Measurements from ENCODE around the gene MAGI2.

Gene MAGI2

DNA sequence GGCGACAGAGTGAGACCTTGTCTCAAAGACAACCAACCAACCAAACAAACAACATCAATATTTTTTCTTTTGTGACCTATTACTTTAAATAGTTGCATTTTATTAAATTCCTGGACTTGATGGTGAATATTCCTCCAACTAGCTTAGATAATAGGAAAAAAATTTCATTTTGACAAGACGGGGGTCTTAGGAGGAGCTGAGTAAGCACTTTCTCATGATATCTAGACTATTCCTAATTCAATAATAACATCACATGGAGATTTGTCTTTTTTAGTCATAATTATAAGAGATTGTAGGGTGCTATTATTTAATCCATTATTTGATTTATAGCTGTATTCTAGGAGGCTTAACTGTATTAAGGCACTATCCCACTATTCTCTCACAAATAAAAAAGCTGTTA, 952.4 kb downstream of the MAGI2 start:
- no peak overlapping the region for H3K4me3 ChIP-seq (ENCODE audit: low read length)
- TF ChIP-seq, protein P1, sequence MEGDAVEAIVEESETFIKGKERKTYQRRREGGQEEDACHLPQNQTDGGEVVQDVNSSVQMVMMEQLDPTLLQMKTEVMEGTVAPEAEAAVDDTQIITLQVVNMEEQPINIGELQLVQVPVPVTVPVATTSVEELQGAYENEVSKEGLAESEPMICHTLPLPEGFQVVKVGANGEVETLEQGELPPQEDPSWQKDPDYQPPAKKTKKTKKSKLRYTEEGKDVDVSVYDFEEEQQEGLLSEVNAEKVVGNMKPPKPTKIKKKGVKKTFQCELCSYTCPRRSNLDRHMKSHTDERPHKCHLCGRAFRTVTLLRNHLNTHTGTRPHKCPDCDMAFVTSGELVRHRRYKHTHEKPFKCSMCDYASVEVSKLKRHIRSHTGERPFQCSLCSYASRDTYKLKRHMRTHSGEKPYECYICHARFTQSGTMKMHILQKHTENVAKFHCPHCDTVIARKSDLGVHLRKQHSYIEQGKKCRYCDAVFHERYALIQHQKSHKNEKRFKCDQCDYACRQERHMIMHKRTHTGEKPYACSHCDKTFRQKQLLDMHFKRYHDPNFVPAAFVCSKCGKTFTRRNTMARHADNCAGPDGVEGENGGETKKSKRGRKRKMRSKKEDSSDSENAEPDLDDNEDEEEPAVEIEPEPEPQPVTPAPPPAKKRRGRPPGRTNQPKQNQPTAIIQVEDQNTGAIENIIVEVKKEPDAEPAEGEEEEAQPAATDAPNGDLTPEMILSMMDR (conservative IDR thresholded peaks at IDR 0.05; ENCODE audit: low read length), result no peak
- DNase-seq (ENCODE audit: low read depth), result no peak

DNA sequence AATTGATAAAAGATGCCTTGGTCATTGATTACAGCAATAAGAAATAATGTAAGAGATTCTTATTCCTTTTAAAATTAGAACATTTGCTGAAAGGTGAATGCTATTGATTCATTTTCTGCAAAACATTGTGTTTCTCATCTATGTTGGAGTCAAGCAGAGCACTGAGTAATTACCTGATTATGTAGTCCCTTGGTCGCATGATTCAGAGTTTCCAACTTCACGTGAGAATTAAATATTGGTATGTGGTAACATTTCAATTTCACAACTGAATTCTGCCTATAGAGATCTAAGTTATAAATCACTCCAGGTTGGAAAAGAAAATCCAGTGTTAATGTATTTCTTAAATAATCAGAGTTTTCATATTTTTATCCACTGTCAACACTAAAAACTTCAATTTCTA, 953.5 kb downstream of the MAGI2 start:
- DNase-seq (ENCODE audit: low read depth), result peak; percentile 39
- TF ChIP-seq, protein P1 (conservative IDR thresholded peaks at IDR 0.05; ENCODE audit: low read length), result no peak

DNA sequence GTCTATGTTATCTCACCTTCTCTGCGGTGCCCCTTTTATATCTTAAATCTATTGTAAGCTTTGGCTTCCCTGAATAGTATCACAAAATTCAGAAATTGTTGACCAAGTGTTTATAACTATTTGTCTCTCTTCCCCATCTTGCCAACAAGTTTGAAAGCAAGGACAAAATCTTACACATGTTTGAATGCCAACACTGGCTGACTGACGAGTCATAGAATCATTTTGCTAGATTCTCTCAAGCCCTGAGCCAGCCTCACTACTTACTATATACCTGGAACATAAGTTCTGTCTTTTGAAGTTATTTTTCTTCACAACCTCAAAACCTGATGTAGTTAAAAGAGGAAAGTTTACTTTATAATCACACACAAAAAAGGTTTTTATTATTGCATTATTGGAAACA, 954.2 kb downstream of the MAGI2 start:
- TF ChIP-seq, protein P1 (conservative IDR thresholded peaks at IDR 0.05; ENCODE audit: low read length), result no peak
- DNase-seq (ENCODE audit: low read depth), result peak; percentile 57
- H3K4me3 ChIP-seq (ENCODE audit: low read length), result no peak overlapping the region

More for the DNA sequence above, 953.5 kb downstream of the MAGI2 start:
- no peak overlapping the region for H3K4me3 ChIP-seq (ENCODE audit: low read length)

DNA sequence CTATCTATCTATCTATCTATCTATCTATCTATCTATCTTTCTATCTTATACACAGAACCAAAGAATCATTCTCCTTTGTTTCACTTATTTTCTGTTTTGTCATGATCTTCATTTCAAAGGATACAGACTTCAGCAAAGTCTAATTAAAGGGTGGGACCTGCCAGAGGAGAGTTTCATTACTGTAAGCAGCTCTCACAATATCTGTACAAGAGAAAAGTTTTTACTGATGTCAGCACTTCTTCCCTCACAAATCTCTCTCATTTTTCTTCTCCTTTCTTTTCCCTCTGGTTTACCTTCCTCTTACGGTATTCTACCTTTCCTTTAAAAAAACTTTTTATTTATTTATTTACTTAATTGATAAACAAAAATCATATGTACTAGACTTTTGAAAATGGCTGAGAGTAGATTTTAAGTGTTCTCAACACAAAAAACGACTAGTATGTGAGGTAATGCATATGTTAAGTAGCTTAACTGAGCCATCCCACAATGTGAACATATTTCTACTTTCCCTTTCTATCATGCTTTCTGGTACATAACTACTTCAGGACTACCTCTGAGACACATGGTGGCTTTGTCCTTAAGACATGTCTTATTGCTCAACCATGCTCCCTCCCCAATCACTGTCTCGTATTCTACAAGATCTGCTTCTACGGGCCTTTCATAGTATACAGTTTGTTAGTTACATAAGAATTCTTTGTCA, 955.6 kb downstream of the MAGI2 start:
- TF ChIP-seq, protein P1 (conservative IDR thresholded peaks at IDR 0.05; ENCODE audit: low read length), result no peak
- H3K4me3 ChIP-seq (ENCODE audit: low read length), result no peak overlapping the region
- DNase-seq (ENCODE audit: low read depth), result no peak

DNA sequence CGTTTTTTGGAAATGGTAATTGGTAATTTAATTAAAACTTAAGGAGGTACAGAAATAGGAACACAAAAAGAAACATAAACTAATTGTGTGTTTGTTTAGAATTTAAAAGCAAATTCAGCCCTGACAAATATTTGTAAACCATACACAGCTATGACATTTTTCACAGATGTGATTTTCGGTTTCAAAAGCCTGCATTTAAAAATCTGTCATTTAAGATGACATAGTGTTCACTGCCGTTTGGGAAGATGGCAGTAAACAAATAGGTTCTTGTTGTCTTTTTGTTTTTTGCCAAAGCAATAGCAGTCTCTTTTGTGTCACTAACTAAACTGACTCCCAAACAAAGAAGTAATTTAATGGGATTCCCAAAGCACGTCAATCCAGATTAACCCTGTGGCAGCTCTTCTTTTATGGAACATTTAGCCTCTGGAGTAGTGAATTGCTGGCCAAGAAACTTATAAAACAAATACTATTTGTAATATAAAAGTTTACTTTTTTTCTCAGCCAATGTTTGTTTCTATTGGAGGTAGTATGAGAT, 957.3 kb downstream of the MAGI2 start:
- TF ChIP-seq, protein P1 (conservative IDR thresholded peaks at IDR 0.05; ENCODE audit: low read length), result no peak

DNA sequence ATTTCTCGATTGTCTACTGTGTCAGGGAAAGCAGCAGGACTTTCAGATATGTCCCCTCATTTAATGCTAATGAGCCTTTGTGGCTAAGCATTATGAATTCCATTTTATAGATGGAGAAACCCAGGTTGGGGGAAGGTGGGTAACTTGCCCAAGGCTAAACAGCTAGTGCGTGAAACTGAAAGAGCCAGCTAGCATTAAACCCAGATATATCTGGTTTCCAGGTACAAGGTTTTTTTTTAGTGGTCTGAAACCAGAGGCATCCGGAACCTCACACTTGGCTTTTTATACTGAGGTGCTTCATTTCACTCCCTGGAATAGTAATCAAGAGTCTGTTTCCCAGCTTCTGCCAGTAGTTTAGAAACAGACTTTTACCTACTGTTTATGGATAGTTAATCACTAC, 960.1 kb downstream of the MAGI2 start:
- TF ChIP-seq, protein P1 (conservative IDR thresholded peaks at IDR 0.05; ENCODE audit: low read length), result no peak
- H3K4me3 ChIP-seq (ENCODE audit: low read length), result no peak overlapping the region
- DNase-seq (ENCODE audit: low read depth), result no peak

More for the DNA sequence above, 957.3 kb downstream of the MAGI2 start:
- no peak for DNase-seq (ENCODE audit: low read depth)
- no peak overlapping the region for H3K4me3 ChIP-seq (ENCODE audit: low read length)

DNA sequence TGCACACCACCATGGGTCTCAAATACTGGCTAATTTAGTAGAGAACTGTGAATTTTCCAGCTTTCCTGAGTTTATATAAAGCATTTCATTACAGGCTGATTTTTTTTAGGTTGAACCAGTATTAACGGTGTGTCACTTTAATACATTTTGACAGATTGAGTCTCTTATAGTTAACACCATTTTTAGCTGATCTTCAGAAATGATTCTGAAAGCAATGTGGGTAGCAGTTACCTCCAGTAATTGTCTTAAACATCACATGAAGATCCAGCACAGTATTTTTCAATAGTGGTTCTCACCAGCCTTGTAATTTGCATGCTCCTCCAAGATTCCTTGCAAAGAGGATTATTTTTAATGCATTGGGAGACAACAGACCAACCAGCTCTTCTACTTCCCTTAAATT, 961.3 kb downstream of the MAGI2 start:
- TF ChIP-seq, protein P1 (conservative IDR thresholded peaks at IDR 0.05; ENCODE audit: low read length), result no peak
- H3K4me3 ChIP-seq (ENCODE audit: low read length), result no peak overlapping the region
- no peak for DNase-seq (ENCODE audit: low read depth)
